ENCODE results near the gene NCEH1. TPM values are rescaled to one million over a fixed set of nuclear protein-coding genes. Genes with fewer than 3 reads are reported as not detected.

The NCEH1 gene
- total RNA-seq, 1 donor from 2014 or later: 2.3 TPM

DNA sequence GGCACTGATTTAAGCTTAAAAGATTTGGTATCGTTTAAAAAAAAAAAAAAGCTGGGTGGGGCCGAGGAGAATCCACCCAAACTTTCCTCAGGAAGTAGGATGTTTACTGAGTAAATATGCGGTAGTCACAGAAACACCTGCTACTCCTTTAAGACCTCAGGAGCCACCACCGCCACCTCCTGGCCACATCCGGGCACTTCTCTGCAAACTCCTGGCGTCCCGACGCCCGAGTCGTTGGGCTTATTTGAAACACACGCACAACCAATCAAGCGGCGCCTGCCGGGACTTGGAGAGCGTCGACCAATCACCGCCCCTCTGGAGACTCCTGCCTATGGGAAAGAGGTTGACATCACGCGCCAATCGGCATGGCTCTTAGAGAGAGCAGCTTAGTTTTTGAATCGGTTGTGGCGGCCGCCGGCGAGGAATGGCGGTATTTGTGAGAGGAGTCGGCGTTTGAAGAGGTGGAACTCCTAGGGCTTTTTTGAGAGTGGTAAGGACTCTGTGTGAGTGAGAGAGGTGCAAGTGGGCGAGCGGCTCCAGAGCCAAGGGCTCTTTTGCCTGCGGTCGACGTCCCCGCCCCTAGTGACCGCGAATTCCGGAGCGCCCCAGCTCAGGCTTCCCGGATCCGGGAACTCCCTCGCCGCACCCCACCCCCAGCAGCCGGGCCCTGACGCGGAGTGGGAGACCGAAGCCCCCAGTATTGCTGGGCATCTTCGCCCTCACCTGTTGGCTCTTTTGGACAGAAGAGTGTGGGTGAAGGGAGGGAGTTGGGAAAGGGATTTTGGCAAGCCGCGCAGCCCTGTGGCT lies 39.7 kb upstream of the NCEH1 start, which contains the start of gene ECT2:
ECT2 (plus strand) TSS at position 359 of the 807 bp plus-strand sequence. CDS start 3,805 bp downstream, outside the sequence.
- TF ChIP-seq, protein P1, sequence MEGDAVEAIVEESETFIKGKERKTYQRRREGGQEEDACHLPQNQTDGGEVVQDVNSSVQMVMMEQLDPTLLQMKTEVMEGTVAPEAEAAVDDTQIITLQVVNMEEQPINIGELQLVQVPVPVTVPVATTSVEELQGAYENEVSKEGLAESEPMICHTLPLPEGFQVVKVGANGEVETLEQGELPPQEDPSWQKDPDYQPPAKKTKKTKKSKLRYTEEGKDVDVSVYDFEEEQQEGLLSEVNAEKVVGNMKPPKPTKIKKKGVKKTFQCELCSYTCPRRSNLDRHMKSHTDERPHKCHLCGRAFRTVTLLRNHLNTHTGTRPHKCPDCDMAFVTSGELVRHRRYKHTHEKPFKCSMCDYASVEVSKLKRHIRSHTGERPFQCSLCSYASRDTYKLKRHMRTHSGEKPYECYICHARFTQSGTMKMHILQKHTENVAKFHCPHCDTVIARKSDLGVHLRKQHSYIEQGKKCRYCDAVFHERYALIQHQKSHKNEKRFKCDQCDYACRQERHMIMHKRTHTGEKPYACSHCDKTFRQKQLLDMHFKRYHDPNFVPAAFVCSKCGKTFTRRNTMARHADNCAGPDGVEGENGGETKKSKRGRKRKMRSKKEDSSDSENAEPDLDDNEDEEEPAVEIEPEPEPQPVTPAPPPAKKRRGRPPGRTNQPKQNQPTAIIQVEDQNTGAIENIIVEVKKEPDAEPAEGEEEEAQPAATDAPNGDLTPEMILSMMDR (conservative IDR thresholded peaks at IDR 0.05): peak; percentile 75
- H3K4me1 Mint-ChIP-seq: peaks cover 30% of the 10 kb centered on the region
- peak; percentile 89 for DNase-seq (ENCODE audit: low read depth, low spot score)
- H3K9me3 Mint-ChIP-seq: no peaks in the 10 kb centered on the region
- H3K27me3 Mint-ChIP-seq (ENCODE audit: low read depth): peaks cover 6% of the 10 kb centered on the region
- peak within 1 kb of the TSS; percentile 99 for H3K27ac Mint-ChIP-seq (ENCODE audit: unreplicated experiment)
- H3K36me3 Mint-ChIP-seq (ENCODE audit: low read depth): peaks cover 14% of the 10 kb centered on the region
- H3K4me3 Mint-ChIP-seq: peak within 1 kb of the TSS; percentile 96

DNA sequence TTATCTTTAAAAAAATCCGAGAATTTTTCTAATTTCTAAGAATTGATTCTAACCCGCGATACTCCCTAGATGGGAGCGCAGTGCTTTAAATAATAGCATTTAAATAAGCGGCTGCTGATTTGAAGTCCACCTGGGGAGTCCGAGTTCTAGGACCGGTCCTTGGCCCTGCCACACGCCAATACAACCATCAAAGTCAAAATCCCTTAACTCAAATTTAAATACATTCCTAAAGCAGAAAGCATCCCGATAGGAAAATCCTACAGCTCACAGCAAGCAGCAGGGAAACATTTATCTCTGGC lies 39.2 kb upstream of the NCEH1 start:
- peak overlapping the region; percentile 96 for H3K4me3 Mint-ChIP-seq
- TF ChIP-seq, protein P1 (conservative IDR thresholded peaks at IDR 0.05): no peak
- no peak for DNase-seq (ENCODE audit: low read depth, low spot score)
- H3K27me3 Mint-ChIP-seq (ENCODE audit: low read depth): peaks cover 9% of the 10 kb centered on the region
- peak overlapping the region; percentile 65 for H3K27ac Mint-ChIP-seq (ENCODE audit: unreplicated experiment)
- H3K36me3 Mint-ChIP-seq (ENCODE audit: low read depth): peaks cover 11% of the 10 kb centered on the region
- peaks cover 30% of the 10 kb centered on the region for H3K4me1 Mint-ChIP-seq
- no peaks in the 10 kb centered on the region for H3K9me3 Mint-ChIP-seq

DNA sequence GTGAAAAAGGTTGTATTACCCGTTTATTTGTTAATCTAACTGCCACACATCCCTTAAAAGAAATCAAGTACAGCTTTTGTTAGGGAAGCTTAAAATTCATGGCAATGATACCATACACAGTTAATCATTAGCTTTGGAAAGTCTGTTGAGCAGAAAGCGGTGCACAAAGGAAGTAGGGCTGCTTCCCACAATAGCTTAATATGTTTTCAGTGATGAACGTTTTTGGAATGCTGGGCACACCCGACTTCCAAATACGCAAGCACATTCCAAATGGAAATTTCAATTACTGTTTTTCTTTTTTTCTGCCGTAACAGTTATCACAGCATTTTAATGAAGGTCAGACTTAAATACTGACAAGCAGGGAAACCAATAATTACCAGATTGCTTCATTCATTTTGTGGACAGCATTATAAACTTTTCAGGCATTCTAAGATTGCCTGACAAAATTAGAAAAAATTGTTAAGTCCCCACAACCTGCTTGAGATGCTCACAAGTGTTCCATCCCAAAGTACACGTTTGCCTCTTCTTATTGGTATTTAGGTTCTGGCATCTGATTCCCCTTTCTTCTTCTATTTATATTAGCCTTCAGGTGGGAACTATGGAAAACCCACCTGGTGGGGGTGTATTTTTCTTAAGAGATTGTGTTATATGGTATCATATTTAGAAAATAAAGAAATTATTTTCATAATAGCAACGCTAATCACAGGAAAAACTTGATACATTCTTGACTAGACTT lies 38.5 kb upstream of the NCEH1 start:
- Mint-ChIP-seq H3K27me3 (ENCODE audit: low read depth) (peaks cover 9% of the 10 kb centered on the region), H3K9me3 (no peaks in the 10 kb centered on the region), H3K36me3 (ENCODE audit: low read depth) (peaks cover 9% of the 10 kb centered on the region), H3K4me3 (peak overlapping the region; percentile 96), H3K4me1 (peaks cover 30% of the 10 kb centered on the region), H3K27ac (ENCODE audit: unreplicated experiment) (no peak overlapping the region)
- no peak for DNase-seq (ENCODE audit: low read depth, low spot score)
- TF ChIP-seq, protein P1 (conservative IDR thresholded peaks at IDR 0.05): no peak

DNA sequence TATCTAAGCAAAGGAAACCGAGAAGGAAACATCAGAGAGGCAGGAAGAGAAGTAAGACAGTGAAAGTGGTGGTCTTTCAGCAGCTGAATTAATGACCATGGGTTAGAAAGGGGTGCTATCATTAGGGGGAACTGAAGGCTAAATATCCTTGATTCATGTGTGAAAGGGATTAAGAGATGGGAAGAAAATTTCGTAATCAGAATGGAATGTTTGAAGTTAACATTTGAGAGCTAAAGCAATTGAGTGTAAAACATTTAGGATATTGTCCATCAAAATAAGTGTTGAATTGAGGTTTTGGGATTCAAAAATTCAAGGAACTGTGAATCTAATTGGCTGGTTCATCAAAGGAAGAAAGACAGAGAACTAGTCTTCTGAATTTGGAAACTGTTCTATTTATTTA lies 35.6 kb upstream of the NCEH1 start:
- Mint-ChIP-seq H3K27ac (ENCODE audit: unreplicated experiment) (peak overlapping the region; percentile 2), H3K27me3 (ENCODE audit: low read depth) (peaks cover 9% of the 10 kb centered on the region), H3K4me1 (peaks cover 10% of the 10 kb centered on the region), H3K9me3 (no peaks in the 10 kb centered on the region), H3K36me3 (ENCODE audit: low read depth) (no peaks in the 10 kb centered on the region), H3K4me3 (no peak overlapping the region)
- TF ChIP-seq, protein P1 (conservative IDR thresholded peaks at IDR 0.05): no peak
- DNase-seq (ENCODE audit: low read depth, low spot score): no peak

DNA sequence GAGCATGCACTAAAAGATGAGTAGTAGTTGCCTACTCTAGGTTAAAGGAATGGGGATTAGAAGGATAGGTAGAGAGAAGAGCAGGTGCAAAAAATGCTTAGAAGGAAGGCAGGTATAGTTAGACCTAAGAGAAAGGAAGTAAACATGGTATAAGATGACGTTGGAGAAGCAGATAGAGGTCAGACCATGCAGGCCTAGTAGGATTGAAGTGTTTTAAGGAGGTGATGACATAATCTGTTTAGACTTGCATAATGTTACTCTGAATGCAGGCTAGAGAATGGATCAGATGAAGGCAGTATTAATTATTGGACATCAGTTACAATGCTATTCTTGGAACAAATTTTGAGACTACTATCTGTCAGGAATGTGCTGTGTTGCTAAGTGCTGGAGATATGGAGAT lies 28.6 kb upstream of the NCEH1 start:
- TF ChIP-seq, protein P1 (conservative IDR thresholded peaks at IDR 0.05): no peak
- no peak overlapping the region for H3K4me3 Mint-ChIP-seq
- peaks cover 3% of the 10 kb centered on the region for H3K9me3 Mint-ChIP-seq
- H3K27me3 Mint-ChIP-seq (ENCODE audit: low read depth): no peaks in the 10 kb centered on the region
- no peaks in the 10 kb centered on the region for H3K36me3 Mint-ChIP-seq (ENCODE audit: low read depth)
- DNase-seq (ENCODE audit: low read depth, low spot score): no peak
- no peaks in the 10 kb centered on the region for H3K4me1 Mint-ChIP-seq
- no peak overlapping the region for H3K27ac Mint-ChIP-seq (ENCODE audit: unreplicated experiment)

All from neural crest cell (in vitro differentiated cells).